ENCODE results near the gene APOL6.
"Not testable (repeated sequence)": the region's sequence is repeated elsewhere in the genome, so short reads cannot be mapped to it uniquely, and the experiment has no call there.

APOL6 gene

DNA sequence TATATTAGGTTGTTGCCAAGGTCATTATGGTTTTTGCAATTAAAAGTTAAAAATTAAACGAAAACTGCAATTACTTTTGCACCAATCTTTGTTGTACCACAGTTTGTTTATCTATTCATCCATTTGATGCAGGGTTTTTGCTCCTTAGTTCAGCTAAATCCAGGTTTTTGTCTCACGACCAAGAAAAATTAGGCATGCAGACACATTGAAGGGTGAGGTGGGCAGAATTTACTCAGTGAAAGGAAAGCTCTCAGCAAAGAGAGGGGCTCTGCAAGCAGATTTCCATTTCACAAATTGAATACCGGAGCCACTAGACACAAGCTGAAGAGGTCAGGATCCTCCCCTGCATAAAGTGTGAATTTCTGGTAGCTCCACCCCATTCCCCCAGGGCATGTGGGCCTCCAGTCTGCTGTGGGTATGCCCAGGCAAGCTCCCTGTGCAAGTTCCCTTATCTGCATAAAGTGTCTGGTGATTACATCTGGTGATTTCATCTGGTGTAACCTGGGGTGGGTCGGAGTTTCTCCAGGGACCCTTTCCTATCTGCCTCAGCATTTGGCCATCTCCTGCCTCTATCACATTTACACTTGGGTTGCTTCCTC, 33.3 kb downstream of the APOL6 start:
- DNase-seq, result no peak

GRCh38 chr22:35683560-35683959, 35.3 kb downstream of the APOL6 start:
- no peak for DNase-seq

- no peak for DNase-seq
Measured at GRCh38 chr22:35684270-35684700, 36.0 kb downstream of the APOL6 start.

GRCh38 chr22:35684732-35685131, 36.5 kb downstream of the APOL6 start:
- DNase-seq, result no peak

- no peak for DNase-seq
Measured at GRCh38 chr22:35685731-35686130, 37.5 kb downstream of the APOL6 start.

DNA sequence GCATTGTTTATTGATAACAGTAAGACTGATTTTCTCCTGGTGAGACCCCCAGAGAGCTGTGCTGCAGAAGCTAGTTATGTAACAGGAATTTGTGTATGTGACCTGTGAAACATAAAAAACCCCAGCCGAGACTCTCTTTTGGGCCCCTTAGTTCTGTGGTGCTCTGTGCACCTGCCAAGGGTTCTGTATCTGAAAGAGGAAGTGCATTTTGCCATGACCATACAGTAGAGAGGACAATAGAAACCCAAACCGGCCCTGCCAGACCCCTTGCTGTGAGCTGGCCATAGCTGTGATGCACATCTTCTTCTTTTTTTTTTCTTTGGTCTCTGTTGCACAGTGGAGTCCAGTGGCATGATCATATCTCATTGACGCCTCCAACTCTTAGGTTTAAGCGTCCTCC, 38.1 kb downstream of the APOL6 start:
- DNase-seq, result no peak

DNA sequence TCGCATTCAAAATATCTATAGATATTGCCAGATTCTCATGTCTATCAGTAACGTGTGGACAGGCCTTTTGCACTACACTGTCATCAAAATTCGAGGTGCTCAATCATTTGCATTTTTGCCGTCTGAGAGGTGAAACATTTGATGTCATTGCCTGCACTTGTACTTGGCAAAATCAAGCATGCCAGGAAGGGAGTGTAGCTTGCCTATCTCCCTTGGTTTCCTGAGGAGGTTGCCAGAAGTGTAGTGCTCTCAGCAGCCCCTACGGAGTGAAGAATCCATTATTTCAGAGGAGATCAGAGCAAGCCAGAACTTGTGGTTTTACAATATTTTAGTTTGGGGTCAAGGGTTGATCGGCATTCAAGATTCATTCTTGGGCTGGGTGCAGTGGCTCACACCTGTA, 39.2 kb downstream of the APOL6 start:
- DNase-seq, result no peak

GRCh38 chr22:35688913-35689675, 40.8 kb downstream of the APOL6 start:
- DNase-seq, result no peak

DNA sequence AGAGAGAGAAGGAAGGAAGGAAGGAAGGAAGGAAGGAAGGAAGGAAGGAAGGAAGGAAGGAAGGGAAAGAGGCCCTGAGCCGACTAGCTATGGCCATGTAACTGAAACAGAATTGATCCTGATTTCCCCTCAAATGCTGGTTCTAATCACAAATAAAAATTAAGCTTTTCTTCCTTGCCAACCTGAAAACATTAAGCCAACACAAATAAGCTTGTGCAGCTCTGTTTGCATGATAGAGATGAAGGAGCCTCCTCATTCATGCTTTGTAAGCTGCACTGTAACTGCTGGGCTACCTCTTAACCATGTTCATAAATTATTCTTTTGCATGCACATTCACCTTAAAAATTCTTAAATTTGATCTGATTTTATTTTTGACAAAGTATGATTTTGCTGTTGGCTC, 41.8 kb downstream of the APOL6 start:
- DNase-seq, result no peak

GRCh38 chr22:35695202-35695601, 47.0 kb downstream of the APOL6 start:
- DNase-seq, result no peak

DNA sequence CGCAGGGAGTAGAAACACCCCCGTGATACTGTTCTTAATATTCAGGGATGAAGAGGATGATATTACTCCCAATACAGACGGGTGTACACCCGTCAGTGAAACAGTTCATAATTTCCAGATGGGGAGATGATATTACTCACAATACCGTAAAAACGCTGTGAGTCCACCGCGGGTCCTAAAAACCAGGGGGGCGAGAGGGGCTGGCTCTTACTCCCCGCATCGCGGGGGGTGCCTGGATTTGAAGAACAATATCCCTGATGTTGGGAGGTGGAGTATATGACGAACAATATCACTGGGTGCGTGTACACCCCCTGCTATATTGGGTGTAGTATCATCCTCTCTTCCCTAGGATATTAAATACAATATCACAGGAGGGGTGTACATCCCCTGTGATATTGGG, 48.9 kb downstream of the APOL6 start:
- DNase-seq, result no peak

- not testable (repeated sequence) for DNase-seq
Measured at GRCh38 chr22:35699852-35700251, 51.6 kb downstream of the APOL6 start.

- DNase-seq, result no peak
Measured at GRCh38 chr22:35703861-35704584, 55.8 kb downstream of the APOL6 start.

- DNase-seq, result no peak
Measured at GRCh38 chr22:35705141-35705540, 56.9 kb downstream of the APOL6 start.

DNA sequence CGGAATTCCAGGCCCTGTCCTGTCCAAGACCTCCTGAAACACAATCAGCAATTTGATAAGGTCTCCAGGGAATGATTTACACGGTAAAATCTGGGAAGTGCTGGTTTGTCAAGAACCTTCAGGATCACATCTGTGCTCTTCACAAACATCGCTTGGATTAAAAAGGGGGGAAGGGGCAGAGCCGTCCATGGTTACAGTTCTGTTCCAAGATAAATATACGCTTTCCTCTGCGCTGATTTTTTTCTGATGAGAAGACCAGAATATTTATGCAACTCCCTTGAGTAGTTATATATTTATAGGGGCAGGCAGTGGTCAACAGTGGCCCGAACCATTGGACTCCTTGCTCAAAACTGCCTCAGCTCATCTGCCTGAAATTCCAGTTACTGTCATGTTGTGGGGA, 60.2 kb downstream of the APOL6 start:
- DNase-seq, result peak; percentile 36

GRCh38 chr22:35708917-35709316, 60.7 kb downstream of the APOL6 start:
- DNase-seq, result no peak

- no peak for DNase-seq
Measured at GRCh38 chr22:35711336-35711735, 63.1 kb downstream of the APOL6 start.

GRCh38 chr22:35712672-35713071, 64.4 kb downstream of the APOL6 start:
- DNase-seq, result no peak

GRCh38 chr22:35717572-35717971, 69.3 kb downstream of the APOL6 start, which contains the start of gene APOL5:
Gene APOL5 (plus strand): TSS chr22:35717872. CDS start chr22:35717872, 0 bp downstream.
- DNase-seq, result no peak
